ENCODE data around the gene ZBTB20.

ZBTB20 gene

GRCh38 chr3:114863848-114864247 lies 283.2 kb downstream of the ZBTB20 start:
- TF ChIP-seq CTCF (IDR thresholded peaks at IDR 0.05; ENCODE audit: insufficient read depth, low read length, poor library complexity, severe bottlenecking), result no peak
- TF ChIP-seq EZH2phosphoT487 (conservative IDR thresholded peaks at IDR 0.05; ENCODE audit: low read length), result no peak
- Histone ChIP-seq H3K27ac (ENCODE audit: low read depth, low read length) (no peak overlapping the region), H3K4me3 (ENCODE audit: insufficient read depth, low read length, poor library complexity, severe bottlenecking) (no peak overlapping the region), H3K9me2 (replicated peaks; ENCODE audit: insufficient read depth, low read length) (no peaks in the 10 kb centered on the region), H3K36me3 (ENCODE audit: low read length) (no peaks in the 10 kb centered on the region), H3K79me2 (ENCODE audit: insufficient read depth, low read length) (no peaks in the 10 kb centered on the region), H3K4me2 (ENCODE audit: low read depth, low read length, poor library complexity, severe bottlenecking) (no peak overlapping the region), H2AFZ (ENCODE audit: low read depth, low read length, severe bottlenecking) (no peak overlapping the region), H3F3A (ENCODE audit: insufficient read depth) (no peaks in the 10 kb centered on the region), H3K9me3 (ENCODE audit: insufficient read depth, low read length) (no peaks in the 10 kb centered on the region), H3K27me3 (ENCODE audit: low read length) (no peaks in the 10 kb centered on the region), H4K20me1 (ENCODE audit: low read depth, low read length) (no peaks in the 10 kb centered on the region), H3K9ac (ENCODE audit: low read length) (no peak overlapping the region)

- H3K27me3 ChIP-seq (ENCODE audit: low read length), result no peaks in the 10 kb centered on the region
- no peak for TF ChIP-seq CTCF (IDR thresholded peaks at IDR 0.05; ENCODE audit: insufficient read depth, low read length, poor library complexity, severe bottlenecking)
- no peak for TF ChIP-seq EZH2phosphoT487 (conservative IDR thresholded peaks at IDR 0.05; ENCODE audit: low read length)
- H3K9ac ChIP-seq (ENCODE audit: low read length), result no peak overlapping the region
Measured at GRCh38 chr3:114861666-114862065, 285.4 kb downstream of the ZBTB20 start.

GRCh38 chr3:114860531-114860930 lies 286.6 kb downstream of the ZBTB20 start:
- H3K27me3 ChIP-seq (ENCODE audit: low read length), result no peaks in the 10 kb centered on the region
- H3K9me3 ChIP-seq (ENCODE audit: insufficient read depth, low read length), result no peaks in the 10 kb centered on the region
- no peak overlapping the region for H3K27ac ChIP-seq (ENCODE audit: low read depth, low read length)
- no peaks in the 10 kb centered on the region for H3K79me2 ChIP-seq (ENCODE audit: insufficient read depth, low read length)
- H2AFZ ChIP-seq (ENCODE audit: low read depth, low read length, severe bottlenecking), result no peak overlapping the region
- H3K9ac ChIP-seq (ENCODE audit: low read length), result no peak overlapping the region
- no peaks in the 10 kb centered on the region for H3K9me2 ChIP-seq (replicated peaks; ENCODE audit: insufficient read depth, low read length)
- H3K36me3 ChIP-seq (ENCODE audit: low read length), result no peaks in the 10 kb centered on the region
- H3K4me2 ChIP-seq (ENCODE audit: low read depth, low read length, poor library complexity, severe bottlenecking), result no peak overlapping the region
- no peak for TF ChIP-seq EZH2phosphoT487 (conservative IDR thresholded peaks at IDR 0.05; ENCODE audit: low read length)
- no peak for TF ChIP-seq CTCF (IDR thresholded peaks at IDR 0.05; ENCODE audit: insufficient read depth, low read length, poor library complexity, severe bottlenecking)
- H3K4me3 ChIP-seq (ENCODE audit: insufficient read depth, low read length, poor library complexity, severe bottlenecking), result no peak overlapping the region
- H4K20me1 ChIP-seq (ENCODE audit: low read depth, low read length), result no peaks in the 10 kb centered on the region
- no peaks in the 10 kb centered on the region for H3F3A ChIP-seq (ENCODE audit: insufficient read depth)

More at GRCh38 chr3:114861666-114862065, 285.4 kb downstream of the ZBTB20 start:
- no peak overlapping the region for H2AFZ ChIP-seq (ENCODE audit: low read depth, low read length, severe bottlenecking)
- no peaks in the 10 kb centered on the region for H3K36me3 ChIP-seq (ENCODE audit: low read length)
- H3F3A ChIP-seq (ENCODE audit: insufficient read depth), result no peaks in the 10 kb centered on the region
- no peaks in the 10 kb centered on the region for H3K79me2 ChIP-seq (ENCODE audit: insufficient read depth, low read length)
- no peaks in the 10 kb centered on the region for H3K9me2 ChIP-seq (replicated peaks; ENCODE audit: insufficient read depth, low read length)
- H3K4me2 ChIP-seq (ENCODE audit: low read depth, low read length, poor library complexity, severe bottlenecking), result no peak overlapping the region
- H3K4me3 ChIP-seq (ENCODE audit: insufficient read depth, low read length, poor library complexity, severe bottlenecking), result no peak overlapping the region
- no peaks in the 10 kb centered on the region for H4K20me1 ChIP-seq (ENCODE audit: low read depth, low read length)
- no peak overlapping the region for H3K27ac ChIP-seq (ENCODE audit: low read depth, low read length)
- H3K9me3 ChIP-seq (ENCODE audit: insufficient read depth, low read length), result no peaks in the 10 kb centered on the region

Measured in SU-DHL-6 (cell line).